Measurements from ENCODE around the gene CDK12. TPM values are rescaled to one million over a fixed set of nuclear protein-coding genes. Genes with fewer than 3 reads are reported as not detected.
A peak's percentile ranks its signal among the peaks of the same experiment; 100 is the strongest.

The CDK12 gene
- total RNA-seq, 1 donor from 2014 or later, result 93.4 TPM

DNA sequence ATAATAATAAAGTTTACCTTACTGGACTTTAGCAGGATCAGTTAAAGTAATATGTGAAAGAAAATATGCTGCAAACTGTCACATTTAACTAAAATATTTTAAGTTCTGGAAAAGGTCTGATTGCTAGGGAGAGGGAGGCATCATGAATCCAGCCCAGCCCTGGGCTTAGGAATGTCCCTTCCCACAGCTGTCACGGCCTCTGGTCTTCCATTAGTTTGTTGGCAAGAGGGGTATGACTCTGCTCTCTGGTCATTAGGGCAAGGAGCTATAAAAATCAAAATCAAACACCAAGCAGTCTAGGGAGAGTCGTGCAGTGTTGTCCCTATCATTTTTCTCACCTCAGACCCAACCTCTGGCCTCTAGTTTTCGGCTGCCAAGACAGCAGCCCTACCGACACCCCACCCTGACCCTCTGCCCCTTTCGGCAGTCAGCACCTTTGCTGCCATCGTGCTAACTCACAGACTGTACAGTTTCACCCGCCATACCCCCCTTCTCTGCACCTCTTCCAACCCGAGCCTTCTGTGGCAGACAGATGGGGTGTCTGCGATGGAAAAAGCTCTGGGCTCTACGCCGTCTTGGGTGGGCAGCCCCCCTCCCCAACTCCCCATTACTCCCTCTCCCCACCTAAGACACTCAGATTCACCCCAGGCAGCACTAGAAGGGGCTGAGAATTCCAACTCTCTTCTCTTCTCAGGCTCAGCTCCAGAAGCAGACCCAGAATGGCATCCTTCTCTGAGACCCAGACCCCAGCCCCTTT is 105.0 kb downstream of the CDK12 start:
- Mint-ChIP-seq H3K4me1 (peaks cover 10% of the 10 kb centered on the region), H3K27ac (no peak overlapping the region), H3K9me3 (peaks cover 4% of the 10 kb centered on the region), H3K36me3 (peaks cover 29% of the 10 kb centered on the region), H3K4me3 (no peak overlapping the region), H3K27me3 (ENCODE audit: low read depth) (no peaks in the 10 kb centered on the region)
- TF ChIP-seq, protein P1, sequence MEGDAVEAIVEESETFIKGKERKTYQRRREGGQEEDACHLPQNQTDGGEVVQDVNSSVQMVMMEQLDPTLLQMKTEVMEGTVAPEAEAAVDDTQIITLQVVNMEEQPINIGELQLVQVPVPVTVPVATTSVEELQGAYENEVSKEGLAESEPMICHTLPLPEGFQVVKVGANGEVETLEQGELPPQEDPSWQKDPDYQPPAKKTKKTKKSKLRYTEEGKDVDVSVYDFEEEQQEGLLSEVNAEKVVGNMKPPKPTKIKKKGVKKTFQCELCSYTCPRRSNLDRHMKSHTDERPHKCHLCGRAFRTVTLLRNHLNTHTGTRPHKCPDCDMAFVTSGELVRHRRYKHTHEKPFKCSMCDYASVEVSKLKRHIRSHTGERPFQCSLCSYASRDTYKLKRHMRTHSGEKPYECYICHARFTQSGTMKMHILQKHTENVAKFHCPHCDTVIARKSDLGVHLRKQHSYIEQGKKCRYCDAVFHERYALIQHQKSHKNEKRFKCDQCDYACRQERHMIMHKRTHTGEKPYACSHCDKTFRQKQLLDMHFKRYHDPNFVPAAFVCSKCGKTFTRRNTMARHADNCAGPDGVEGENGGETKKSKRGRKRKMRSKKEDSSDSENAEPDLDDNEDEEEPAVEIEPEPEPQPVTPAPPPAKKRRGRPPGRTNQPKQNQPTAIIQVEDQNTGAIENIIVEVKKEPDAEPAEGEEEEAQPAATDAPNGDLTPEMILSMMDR (IDR thresholded peaks at IDR 0.05; ENCODE audit: unreplicated experiment), result no peak
- no peak for DNase-seq (ENCODE audit: low spot score in 2 of 2, unreplicated experiment in 2 of 2)

DNA sequence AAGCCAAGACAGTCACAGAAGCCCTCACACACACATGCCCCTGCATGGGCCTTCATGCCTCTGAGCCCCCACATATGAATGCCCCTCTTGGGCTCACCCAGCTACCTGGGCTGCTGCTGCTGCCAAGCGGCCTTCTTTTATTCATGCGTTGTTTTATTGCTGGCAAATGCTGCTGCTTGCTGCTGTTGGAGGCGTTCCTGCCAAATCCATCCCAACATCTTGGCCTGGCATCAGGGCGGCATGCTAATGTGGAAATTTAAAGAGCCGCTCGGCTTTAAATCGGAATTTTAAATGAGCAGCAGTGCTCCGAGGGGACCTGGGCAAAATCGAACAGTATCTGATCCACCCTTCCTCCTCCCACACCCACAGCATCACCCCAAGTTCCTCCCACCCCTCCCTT is 107.4 kb downstream of the CDK12 start:
- H3K27ac Mint-ChIP-seq, result no peak overlapping the region
- peaks cover 4% of the 10 kb centered on the region for H3K4me1 Mint-ChIP-seq
- DNase-seq (ENCODE audit: low spot score in 2 of 2, unreplicated experiment in 2 of 2), result no peak
- H3K27me3 Mint-ChIP-seq (ENCODE audit: low read depth), result no peaks in the 10 kb centered on the region
- H3K9me3 Mint-ChIP-seq, result peaks cover 8% of the 10 kb centered on the region
- peaks cover 36% of the 10 kb centered on the region for H3K36me3 Mint-ChIP-seq
- no peak overlapping the region for H3K4me3 Mint-ChIP-seq
- TF ChIP-seq, protein P1 (IDR thresholded peaks at IDR 0.05; ENCODE audit: unreplicated experiment), result no peak

DNA sequence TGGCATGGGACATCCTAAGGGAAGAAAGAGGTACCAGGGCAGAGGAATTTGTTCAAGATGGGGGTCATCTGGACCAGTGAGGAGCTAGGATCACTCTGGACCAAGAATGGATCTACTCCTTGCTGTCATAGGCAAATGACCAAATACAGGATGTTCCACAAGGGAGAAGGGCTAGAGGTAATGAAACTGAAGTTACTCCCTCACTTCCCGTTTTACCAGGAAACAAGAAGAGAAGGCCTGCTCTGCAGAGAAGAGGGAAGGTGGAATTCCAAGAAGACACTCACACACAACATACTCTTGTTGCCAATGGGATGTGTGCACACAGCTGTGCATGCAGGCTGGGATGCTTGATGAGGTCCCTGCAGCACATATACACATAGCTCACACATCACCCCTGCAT is 107.8 kb downstream of the CDK12 start:
- Mint-ChIP-seq H3K4me1 (peaks cover 4% of the 10 kb centered on the region), H3K27me3 (ENCODE audit: low read depth) (peaks cover 3% of the 10 kb centered on the region), H3K9me3 (peaks cover 8% of the 10 kb centered on the region), H3K4me3 (no peak overlapping the region), H3K36me3 (peaks cover 36% of the 10 kb centered on the region), H3K27ac (no peak overlapping the region)
- DNase-seq (ENCODE audit: low spot score in 2 of 2, unreplicated experiment in 2 of 2), result no peak
- TF ChIP-seq, protein P1 (IDR thresholded peaks at IDR 0.05; ENCODE audit: unreplicated experiment), result no peak

DNA sequence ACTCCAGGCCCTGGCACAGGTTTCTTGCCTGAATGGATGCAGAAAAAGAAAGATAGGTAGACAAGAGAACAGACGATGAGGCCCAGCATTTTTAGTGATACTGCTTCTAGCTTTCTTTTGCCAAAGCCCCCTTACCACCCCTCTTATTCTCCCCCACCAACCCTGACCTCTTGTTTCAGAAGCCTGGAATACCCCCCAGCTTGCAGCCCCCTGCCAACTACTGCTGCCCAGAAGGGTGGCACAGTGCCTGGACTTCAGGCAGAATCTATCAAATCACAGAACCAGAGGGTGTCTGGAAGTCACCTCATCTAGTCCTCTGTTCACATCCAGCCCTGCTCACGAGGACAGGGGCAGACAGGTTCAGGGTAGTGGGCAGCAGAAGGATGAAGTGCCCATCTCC is 110.8 kb downstream of the CDK12 start:
- peak overlapping the region; percentile 51 for H3K4me3 Mint-ChIP-seq
- H3K4me1 Mint-ChIP-seq, result peaks cover 4% of the 10 kb centered on the region
- peaks cover 21% of the 10 kb centered on the region for H3K27me3 Mint-ChIP-seq (ENCODE audit: low read depth)
- H3K9me3 Mint-ChIP-seq, result peaks cover 8% of the 10 kb centered on the region
- no peak for DNase-seq (ENCODE audit: low spot score in 2 of 2, unreplicated experiment in 2 of 2)
- H3K36me3 Mint-ChIP-seq, result peaks cover 21% of the 10 kb centered on the region
- TF ChIP-seq, protein P1 (IDR thresholded peaks at IDR 0.05; ENCODE audit: unreplicated experiment), result no peak
- no peak overlapping the region for H3K27ac Mint-ChIP-seq

- Mint-ChIP-seq H3K27ac (peak overlapping the region; percentile 67), H3K36me3 (peaks cover 15% of the 10 kb centered on the region), H3K4me1 (peaks cover 4% of the 10 kb centered on the region), H3K9me3 (peaks cover 8% of the 10 kb centered on the region), H3K4me3 (peak overlapping the region; percentile 87), H3K27me3 (ENCODE audit: low read depth) (peaks cover 27% of the 10 kb centered on the region)
- peak in 1 of 2 experiments; percentile 64 for DNase-seq (ENCODE audit: low spot score in 2 of 2, unreplicated experiment in 2 of 2)
- TF ChIP-seq, protein P1 (IDR thresholded peaks at IDR 0.05; ENCODE audit: unreplicated experiment), result no peak
These were observed 112.4 kb downstream of the CDK12 start for GRCh38 chr17:39573447-39574298.
